ENCODE measurements around the gene PRDM16.

PRDM16 gene

GRCh38 chr1:3428899-3429298 lies 359.9 kb downstream of the PRDM16 start:
- no peak for DNase-seq

- no peak for DNase-seq
Measured at GRCh38 chr1:3429320-3429719, 360.3 kb downstream of the PRDM16 start.

GRCh38 chr1:3429766-3430165 lies 360.8 kb downstream of the PRDM16 start:
- no peak for DNase-seq

- no peak for DNase-seq
Measured at GRCh38 chr1:3430406-3430805, 361.4 kb downstream of the PRDM16 start.

- no peak for DNase-seq
Measured at GRCh38 chr1:3430820-3431219, 361.8 kb downstream of the PRDM16 start.

- no peak for DNase-seq
Measured at GRCh38 chr1:3431266-3431665, 362.3 kb downstream of the PRDM16 start.

- DNase-seq, result no peak
Measured at GRCh38 chr1:3431686-3432085, 362.7 kb downstream of the PRDM16 start.

GRCh38 chr1:3432306-3432705 lies 363.3 kb downstream of the PRDM16 start:
- DNase-seq, result no peak

- DNase-seq, result no peak
Measured at GRCh38 chr1:3433076-3433475, 364.1 kb downstream of the PRDM16 start.

GRCh38 chr1:3433596-3434320 lies 364.8 kb downstream of the PRDM16 start:
- no peak for DNase-seq

- DNase-seq, result no peak
Measured at GRCh38 chr1:3434406-3435110, 365.6 kb downstream of the PRDM16 start.

GRCh38 chr1:3435666-3436065 lies 366.7 kb downstream of the PRDM16 start:
- DNase-seq, result no peak

- DNase-seq, result no peak
Measured at GRCh38 chr1:3436451-3436850, 367.4 kb downstream of the PRDM16 start.

- DNase-seq, result no peak
Measured at GRCh38 chr1:3436901-3437300, 367.9 kb downstream of the PRDM16 start.

- DNase-seq, result no peak
Measured at GRCh38 chr1:3438661-3439180, 369.7 kb downstream of the PRDM16 start.

- no peak for DNase-seq
Measured at GRCh38 chr1:3439346-3440299, 370.6 kb downstream of the PRDM16 start.

- no peak for DNase-seq
Measured at GRCh38 chr1:3440300-3440681, 371.3 kb downstream of the PRDM16 start.

GRCh38 chr1:3440711-3441409 lies 371.9 kb downstream of the PRDM16 start:
- no peak for DNase-seq

- DNase-seq, result no peak
Measured at GRCh38 chr1:3441410-3441847, 372.4 kb downstream of the PRDM16 start.

- no peak for DNase-seq
Measured at GRCh38 chr1:3441880-3442279, 372.9 kb downstream of the PRDM16 start.

- no peak for DNase-seq
Measured at GRCh38 chr1:3442331-3442730, 373.3 kb downstream of the PRDM16 start.

GRCh38 chr1:3442901-3443300 lies 373.9 kb downstream of the PRDM16 start:
- no peak for DNase-seq

- no peak for DNase-seq
Measured at GRCh38 chr1:3443807-3444206, 374.8 kb downstream of the PRDM16 start.

Measured in NK-92 treated with Interleukin-12 subunit alpha and Interleukin-12 subunit beta, amount 100 ng/mL, for 24 hours (cell line).